CD4-positive, alpha-beta T cell treated with Interferon alpha-2 for 1 hour (primary cell): ENCODE measurements around the gene CCNI.

ENCODE experiments used
- DNase-seq, 2 donors: peaks; one replicate each; pipeline ENCODE4 v3.0.0-alpha.2; 2020 to 2022

The CCNI gene

GRCh38 chr4:77001907-77002306 lies 73.9 kb downstream of the CCNI start:
- DNase-seq = no peak

DNA sequence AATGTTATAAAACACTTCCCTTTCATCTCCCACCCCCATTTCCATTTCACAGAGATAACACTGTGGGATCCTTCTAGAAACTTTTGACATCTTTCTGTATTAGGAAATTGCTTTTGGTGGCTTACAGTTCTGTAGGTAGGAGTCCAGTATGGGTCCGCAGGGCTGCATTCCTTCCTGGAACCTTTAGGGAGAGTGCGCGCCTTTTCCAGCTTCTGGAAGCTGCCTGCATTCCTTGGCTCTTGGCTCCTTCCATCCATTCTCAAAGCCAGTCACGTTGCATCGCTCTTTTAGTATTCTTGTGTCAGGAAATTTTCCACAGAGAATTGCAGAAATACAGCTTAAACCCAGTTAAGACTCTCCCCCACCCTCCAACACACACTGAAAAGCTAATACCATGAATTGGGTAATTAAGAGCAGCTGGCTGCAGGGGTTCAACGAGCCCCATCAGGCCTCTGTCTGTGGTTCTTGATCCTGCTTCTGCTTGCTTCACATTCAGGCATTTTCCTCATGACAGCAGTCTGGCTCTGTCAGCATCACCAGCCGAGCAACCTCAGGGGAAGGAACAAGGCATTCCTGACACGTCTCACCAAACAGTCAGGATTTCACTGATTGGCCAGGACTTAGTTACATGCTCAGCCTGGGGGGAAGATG lies 77.4 kb downstream of the CCNI start:
- no peak for DNase-seq

GRCh38 chr4:76997532-76997931 lies 78.3 kb downstream of the CCNI start:
- no peak for DNase-seq
